NAMALWA (cell line): ENCODE measurements around the gene CD300E.
A peak's percentile ranks its signal among the peaks of the same experiment; 100 is the strongest.
"Not testable (repeated sequence)": the region's sequence is repeated elsewhere in the genome, so short reads cannot be mapped to it uniquely, and the experiment has no call there.

ENCODE experiments used
- DNase-seq: peaks from one replicate; pipeline ENCODE4 v3.0.0-alpha.2; 2015; ENCODE audit warnings: low spot score

Gene CD300E

DNA sequence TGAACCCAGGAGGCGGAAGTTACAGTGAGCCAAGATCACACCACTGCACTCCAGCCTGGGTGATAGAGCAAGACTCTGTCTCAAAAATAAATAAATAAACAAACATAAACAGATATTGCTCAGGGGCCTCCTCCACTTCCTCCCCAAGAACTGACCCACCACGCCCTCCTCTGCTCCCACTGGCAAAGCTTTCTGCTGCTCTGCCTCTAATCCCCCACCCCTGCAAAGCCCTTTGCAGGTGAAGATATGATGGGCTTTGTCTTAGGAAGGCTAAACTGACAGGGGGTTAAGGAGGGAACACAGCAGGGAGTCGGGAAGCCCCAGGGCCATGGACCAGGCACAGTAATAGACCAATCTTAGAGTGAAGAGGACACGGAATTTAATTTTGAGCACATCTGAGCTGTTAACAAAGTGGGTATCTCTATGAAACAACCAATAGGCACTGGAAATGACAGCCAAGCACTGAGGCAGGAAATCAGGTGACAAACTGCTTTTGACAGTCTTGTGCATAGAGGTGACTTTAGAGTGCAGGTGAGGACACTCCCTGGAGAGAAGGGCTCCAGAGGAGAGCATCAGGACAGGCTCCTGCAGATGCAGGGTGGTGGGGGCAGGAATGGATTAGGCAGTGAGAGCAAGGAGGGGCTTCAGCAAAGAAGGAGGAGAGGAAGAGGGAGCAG, 25.1 kb downstream of the CD300E start:
- DNase-seq: no peak

DNA sequence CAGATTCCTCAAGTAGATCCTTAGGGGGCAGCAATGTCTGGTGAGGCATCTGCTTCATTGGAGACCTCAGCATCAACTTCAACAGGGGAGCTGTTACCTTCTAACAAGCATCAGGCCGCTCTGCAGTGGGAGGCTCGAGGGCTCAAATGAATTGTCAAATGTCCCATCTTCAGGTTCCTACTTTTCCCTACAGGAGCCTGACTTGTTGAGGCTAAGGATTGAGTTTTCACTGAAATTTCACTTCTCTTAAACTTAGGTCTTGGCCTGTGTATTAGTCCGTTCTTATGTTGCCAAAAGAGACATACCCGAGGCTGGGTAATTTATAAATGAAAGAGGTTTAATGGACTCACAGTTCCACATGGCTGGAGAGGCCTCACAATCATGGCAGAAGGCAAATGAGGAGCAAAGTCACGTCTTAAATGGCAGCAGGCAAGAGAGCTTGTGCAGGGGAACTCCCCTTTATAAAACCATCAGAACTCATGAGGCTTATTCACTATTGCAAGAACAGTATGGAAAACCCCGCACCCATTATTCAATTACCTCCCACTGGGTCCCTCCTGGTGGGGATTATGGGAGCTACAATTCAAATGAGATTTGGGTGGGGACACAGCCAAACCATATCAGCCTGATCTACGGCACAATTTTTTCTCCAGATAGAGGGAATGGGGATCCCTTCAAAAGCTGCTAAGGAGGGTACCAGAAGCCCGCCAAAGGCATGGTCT, 26.3 kb downstream of the CD300E start:
- no peak for DNase-seq

DNA sequence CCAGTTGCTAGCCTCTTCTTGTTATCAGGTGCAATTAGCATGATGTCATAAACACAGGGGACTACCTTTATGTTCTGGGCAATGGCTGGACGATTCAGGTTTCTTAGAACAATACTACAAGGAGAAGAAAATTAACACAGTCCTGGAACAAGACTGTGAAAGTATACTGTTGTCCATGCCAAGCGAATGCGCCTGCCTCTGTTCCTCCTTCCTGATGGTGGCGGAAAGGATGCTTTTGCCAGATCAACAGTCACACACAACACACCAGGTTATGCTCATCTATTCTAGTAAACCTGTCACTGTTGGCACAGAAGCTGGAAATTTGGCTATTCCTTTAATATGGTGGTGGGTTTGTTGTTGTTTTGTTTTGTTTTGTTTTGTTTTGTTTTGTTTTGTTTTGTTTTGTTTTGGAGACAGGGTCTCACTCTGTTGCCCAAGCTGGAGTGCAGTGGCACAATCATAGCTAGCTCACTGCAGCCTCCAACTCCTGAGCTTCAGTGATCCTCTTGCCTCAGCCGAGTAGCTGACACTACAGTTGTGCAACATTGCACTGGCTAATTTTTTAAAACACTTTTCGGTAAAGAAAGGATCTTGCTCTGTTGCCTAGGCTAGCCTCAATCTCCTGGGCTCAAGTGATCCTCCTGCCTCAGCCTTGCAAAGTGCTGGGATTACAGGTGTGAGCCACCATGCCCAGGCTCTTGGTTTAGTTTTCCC, 28.3 kb downstream of the CD300E start:
- no peak for DNase-seq

- DNase-seq: no peak
Observed at GRCh38 chr17:74592087-74592990, 31.2 kb downstream of the CD300E start, which contains the start of gene CD300LD. Gene CD300LD, minus strand, starts transcription at chr17:74592283. Its CDS starts 81 bp downstream, at chr17:74592202.

DNA sequence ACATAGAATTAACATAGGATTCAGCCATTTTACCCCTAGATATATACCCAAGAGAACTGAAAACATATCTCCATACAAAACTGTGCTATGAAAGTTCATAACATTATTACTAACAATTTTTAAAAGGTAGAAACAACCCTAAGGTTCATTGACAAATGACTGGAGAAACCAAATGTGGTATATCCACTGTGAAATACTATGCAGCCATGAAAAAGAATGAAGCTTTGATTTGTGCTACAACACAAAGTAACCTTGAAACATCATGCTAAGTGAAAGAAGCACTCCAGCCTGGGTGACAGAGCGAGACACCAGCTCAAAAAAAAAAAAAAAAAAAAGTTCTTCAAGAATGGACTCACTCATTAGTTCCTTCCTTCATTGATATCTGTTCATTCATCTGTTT, 32.0 kb downstream of the CD300E start:
- DNase-seq: no peak

DNA sequence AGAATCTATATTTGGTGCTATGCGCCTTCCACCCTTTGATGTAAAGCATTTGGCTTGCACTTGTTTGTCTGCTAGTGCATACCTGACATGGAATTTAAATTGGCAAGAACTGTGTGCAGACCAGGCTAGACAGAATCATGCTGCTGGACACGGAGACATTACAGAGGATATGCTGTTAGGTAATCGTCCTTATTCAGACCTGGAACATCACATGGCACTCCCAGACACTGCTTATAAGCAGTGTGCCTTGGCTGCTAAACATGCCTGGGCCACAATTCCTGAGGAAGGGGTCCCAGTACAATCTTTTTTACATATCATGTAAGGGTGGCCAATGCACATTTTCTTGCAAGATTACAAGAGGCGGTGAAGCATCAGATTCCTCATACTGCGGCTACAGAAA, 37.8 kb downstream of the CD300E start:
- DNase-seq: no peak

- DNase-seq: no peak
Observed at GRCh38 chr17:74584292-74585060, 39.1 kb downstream of the CD300E start.

GRCh38 chr17:74582633-74583032, 40.9 kb downstream of the CD300E start:
- no peak for DNase-seq

DNA sequence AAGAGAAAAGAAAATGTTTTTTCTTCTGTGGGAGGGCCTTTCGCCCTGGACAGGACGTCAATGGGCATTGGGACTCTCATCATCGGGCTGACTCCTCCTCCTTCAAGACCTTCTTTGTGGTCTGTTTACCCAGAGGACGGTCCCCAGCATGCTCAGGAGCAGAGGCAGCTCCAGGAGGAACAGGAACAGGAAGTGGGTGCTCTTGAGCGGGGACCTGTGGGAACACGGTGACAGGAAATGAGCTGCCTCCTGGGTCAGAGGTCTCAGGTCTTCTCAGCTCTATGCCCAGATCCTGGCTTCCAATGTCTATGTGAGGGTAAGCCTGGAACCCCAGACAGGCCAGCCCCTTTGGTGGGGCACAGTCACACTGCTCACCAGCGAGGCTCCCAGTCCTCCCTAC, 43.6 kb downstream of the CD300E start:
- no peak for DNase-seq

DNA sequence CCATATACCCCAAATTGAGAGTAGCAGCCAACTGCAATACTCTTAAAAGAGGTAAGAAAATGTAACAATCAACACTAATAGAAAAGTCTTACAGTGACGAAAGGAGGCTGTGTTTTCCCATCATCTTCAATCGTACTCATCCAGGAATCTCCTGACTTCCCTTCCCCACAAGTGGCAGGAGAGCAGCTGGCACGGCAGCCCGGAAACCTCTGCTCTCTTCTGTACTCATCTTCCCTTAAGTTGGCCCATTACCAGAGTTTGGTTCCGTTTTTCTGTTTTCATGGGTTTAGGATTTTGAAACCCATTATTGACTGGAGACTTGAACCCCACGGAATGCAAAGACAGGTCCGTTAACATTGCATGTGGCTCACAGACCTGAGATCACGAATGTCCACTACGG, 44.6 kb downstream of the CD300E start:
- no peak for DNase-seq

- no peak for DNase-seq
Observed at GRCh38 chr17:74574489-74575142, 48.9 kb downstream of the CD300E start.

- DNase-seq: not testable (repeated sequence)
Observed at GRCh38 chr17:74573635-74574034, 49.9 kb downstream of the CD300E start.

DNA sequence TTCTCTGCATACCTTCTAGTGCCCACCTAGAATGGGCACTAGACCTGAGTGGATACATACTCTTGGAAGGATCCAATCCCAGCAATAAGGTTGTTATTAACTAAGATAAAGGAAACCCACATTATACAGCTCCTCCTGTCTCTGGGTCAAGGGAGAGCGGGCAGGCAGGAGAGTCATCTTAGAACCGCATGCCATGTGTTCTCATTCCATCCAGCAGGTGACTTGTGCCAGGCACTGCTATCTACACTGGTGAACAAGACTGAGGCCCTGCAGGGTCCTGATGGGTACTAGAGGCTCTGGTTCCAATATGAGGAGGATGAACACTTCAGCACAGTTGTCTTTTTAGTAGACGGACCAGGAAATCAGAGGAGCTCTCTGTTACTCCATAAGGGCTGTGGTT, 50.4 kb downstream of the CD300E start:
- no peak for DNase-seq

GRCh38 chr17:74571621-74572270, 51.8 kb downstream of the CD300E start:
- no peak for DNase-seq

GRCh38 chr17:74569020-74570003, 54.2 kb downstream of the CD300E start:
- peak; percentile 5 for DNase-seq

DNA sequence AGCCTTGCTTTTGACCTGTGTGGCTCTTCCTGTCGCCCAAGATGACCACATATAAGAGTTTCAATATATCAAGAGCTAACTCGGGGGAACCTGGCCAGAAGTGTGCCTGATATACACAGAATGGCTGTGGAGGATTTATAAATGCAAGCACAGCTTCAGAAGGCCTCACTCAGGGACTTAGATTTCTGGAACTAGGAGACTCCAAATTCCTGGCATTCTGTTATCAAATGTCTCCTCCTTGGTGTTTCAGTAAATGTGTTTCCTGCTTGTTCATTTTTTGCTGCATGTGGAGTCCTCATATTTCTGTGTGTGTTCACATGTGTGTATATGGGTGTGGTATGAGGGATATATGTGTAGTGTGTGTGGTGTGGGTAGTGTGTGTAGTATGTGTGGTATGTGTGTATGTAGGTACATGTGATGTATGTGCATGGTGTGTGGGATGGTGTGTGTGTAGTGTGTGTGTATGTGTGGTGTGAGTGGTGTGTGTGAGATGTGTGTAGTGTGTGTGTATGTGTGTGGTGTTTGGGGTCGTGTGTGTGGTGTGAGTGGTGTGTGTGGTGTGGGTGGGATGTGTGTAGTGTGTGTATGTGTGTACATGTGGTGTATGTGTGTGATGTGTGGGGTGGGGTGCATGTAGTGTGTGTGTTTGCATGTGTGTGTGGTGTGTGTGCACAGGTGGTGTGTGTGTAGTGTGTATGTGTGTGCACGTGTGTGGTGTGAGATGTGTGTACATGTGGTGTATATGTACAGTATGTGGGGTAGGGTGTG, 55.2 kb downstream of the CD300E start:
- DNase-seq: no peak

GRCh38 chr17:74567397-74567796, 56.1 kb downstream of the CD300E start, which contains the start of gene CD300H:
Gene CD300H, minus strand, starts transcription at chr17:74567509.
- no peak for DNase-seq

GRCh38 chr17:74566132-74566753, 57.3 kb downstream of the CD300E start:
- peak; percentile 56 for DNase-seq
